ENCODE measurements around the gene EFNA2.

Gene EFNA2

GRCh38 chr19:1284979-1285736 lies 515 bp upstream of the EFNA2 start:
- DNase-seq = no peak

GRCh38 chr19:1286487-1287353 lies 1.0 kb downstream of the EFNA2 start:
- no peak for DNase-seq

- DNase-seq = no peak
Measured at GRCh38 chr19:1287354-1288225, 1.9 kb downstream of the EFNA2 start.

- no peak for DNase-seq
Measured at GRCh38 chr19:1288226-1288612, 2.5 kb downstream of the EFNA2 start.

- no peak for DNase-seq
Measured at GRCh38 chr19:1288833-1289685, 3.4 kb downstream of the EFNA2 start.

GRCh38 chr19:1289686-1290025 lies 4.0 kb downstream of the EFNA2 start:
- no peak for DNase-seq

- DNase-seq = no peak
Measured at GRCh38 chr19:1290196-1290702, 4.6 kb downstream of the EFNA2 start.

GRCh38 chr19:1290703-1291651 lies 5.3 kb downstream of the EFNA2 start:
- no peak for DNase-seq

- no peak for DNase-seq
Measured at GRCh38 chr19:1291761-1292418, 6.2 kb downstream of the EFNA2 start.

GRCh38 chr19:1292419-1293151 lies 6.9 kb downstream of the EFNA2 start:
- no peak for DNase-seq

- no peak for DNase-seq
Measured at GRCh38 chr19:1293782-1294604, 8.3 kb downstream of the EFNA2 start.

- no peak for DNase-seq
Measured at GRCh38 chr19:1294688-1295087, 9.0 kb downstream of the EFNA2 start.

- DNase-seq = no peak
Measured at GRCh38 chr19:1295169-1296012, 9.7 kb downstream of the EFNA2 start.

GRCh38 chr19:1296078-1296477 lies 10.4 kb downstream of the EFNA2 start:
- DNase-seq = no peak

GRCh38 chr19:1296575-1297271 lies 11.1 kb downstream of the EFNA2 start:
- DNase-seq = no peak

GRCh38 chr19:1298235-1298634 lies 12.6 kb downstream of the EFNA2 start:
- DNase-seq = no peak

GRCh38 chr19:1299801-1300200 lies 14.1 kb downstream of the EFNA2 start:
- DNase-seq = no peak
